ENCODE data around the gene CTRB1.

The CTRB1 gene

DNA sequence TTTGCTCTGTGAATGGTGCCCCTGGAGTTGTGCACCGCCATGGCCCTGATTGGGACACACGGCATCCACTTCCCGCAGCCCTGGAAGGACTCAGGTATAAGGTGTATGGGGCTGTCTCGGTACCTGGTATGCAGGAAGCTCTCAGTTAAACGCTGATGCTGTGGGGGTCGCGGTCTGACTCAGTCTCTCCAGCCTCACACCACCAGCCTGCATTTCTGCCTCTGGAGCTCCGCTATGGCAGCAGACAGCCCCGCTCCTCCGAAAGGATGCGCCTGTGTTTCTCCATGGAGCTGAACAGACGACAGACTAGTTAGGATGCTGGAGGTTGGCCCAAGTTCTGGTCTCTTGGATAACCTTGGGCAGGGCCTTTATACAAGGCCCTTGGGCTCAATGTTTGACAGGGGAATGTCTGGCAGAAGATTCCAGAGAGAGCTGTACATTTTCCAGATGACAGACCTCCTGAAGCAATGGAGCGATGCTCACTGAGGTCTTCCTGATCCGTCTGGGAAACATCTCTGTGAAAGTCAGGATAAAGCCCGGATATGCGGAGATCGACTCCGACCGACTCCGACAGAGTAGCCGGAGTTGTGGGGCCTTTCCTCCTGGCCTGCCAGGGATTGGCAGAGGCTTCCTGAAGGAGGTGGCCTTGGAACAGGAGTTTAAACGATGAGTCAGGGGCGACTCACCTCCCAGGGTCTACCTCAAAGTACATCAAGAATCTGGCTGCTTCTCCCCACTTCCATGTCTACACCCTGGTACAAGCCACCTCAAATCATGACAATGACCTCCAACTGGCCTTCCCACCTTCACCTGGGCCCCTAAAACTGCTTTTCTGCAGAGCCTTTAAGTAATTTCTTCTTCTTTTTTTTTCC lies 54.5 kb downstream of the CTRB1 start:
- no peak for DNase-seq
